Measurements from ENCODE around the gene FGF19.

FGF19 gene

GRCh38 chr11:69654001-69654659 is 49.7 kb downstream of the FGF19 start:
- no peak for DNase-seq

- DNase-seq = no peak
These were observed 50.3 kb downstream of the FGF19 start for GRCh38 chr11:69653406-69653960.

GRCh38 chr11:69652999-69653398 is 50.8 kb downstream of the FGF19 start:
- no peak for DNase-seq

- no peak for DNase-seq
These were observed 51.8 kb downstream of the FGF19 start for GRCh38 chr11:69651834-69652620.

GRCh38 chr11:69650832-69651344 is 52.9 kb downstream of the FGF19 start:
- no peak for DNase-seq

- DNase-seq = no peak
These were observed 53.6 kb downstream of the FGF19 start for GRCh38 chr11:69650081-69650831.

- DNase-seq = no peak
These were observed 54.3 kb downstream of the FGF19 start for GRCh38 chr11:69649576-69649900.

- DNase-seq = no peak
These were observed 54.9 kb downstream of the FGF19 start for GRCh38 chr11:69648679-69649575.

All from left hindlimb (tissue), 1 donor.